ENCODE measurements around the gene SLC5A12.

SLC5A12 gene

GRCh38 chr11:26621132-26621531 is 100.7 kb downstream of the SLC5A12 start:
- TF ChIP-seq TCF4 (CRISPR knock-in tag; IDR thresholded peaks at IDR 0.05; ENCODE audit: borderline replicate concordance) (no peak), ISL1 (CRISPR knock-in tag; IDR thresholded peaks at IDR 0.05) (peak; percentile 76), ZFP30 (CRISPR knock-in tag; IDR thresholded peaks at IDR 0.05) (no peak), TOX (CRISPR knock-in tag; IDR thresholded peaks at IDR 0.05; ENCODE audit: borderline replicate concordance) (no peak)
- ATAC-seq = peak; percentile 92

GRCh38 chr11:26620282-26621045 is 101.4 kb downstream of the SLC5A12 start:
- ATAC-seq = peak; percentile 11
- no peak for TF ChIP-seq RARB (CRISPR knock-in tag; IDR thresholded peaks at IDR 0.05)
- no peak for TF ChIP-seq SNAI2 (CRISPR knock-in tag; IDR thresholded peaks at IDR 0.05)
- TF ChIP-seq ISL1 (CRISPR knock-in tag; IDR thresholded peaks at IDR 0.05) = no peak
- TF ChIP-seq ESRRG (CRISPR knock-in tag; IDR thresholded peaks at IDR 0.05) = no peak
- TF ChIP-seq, protein P1, sequence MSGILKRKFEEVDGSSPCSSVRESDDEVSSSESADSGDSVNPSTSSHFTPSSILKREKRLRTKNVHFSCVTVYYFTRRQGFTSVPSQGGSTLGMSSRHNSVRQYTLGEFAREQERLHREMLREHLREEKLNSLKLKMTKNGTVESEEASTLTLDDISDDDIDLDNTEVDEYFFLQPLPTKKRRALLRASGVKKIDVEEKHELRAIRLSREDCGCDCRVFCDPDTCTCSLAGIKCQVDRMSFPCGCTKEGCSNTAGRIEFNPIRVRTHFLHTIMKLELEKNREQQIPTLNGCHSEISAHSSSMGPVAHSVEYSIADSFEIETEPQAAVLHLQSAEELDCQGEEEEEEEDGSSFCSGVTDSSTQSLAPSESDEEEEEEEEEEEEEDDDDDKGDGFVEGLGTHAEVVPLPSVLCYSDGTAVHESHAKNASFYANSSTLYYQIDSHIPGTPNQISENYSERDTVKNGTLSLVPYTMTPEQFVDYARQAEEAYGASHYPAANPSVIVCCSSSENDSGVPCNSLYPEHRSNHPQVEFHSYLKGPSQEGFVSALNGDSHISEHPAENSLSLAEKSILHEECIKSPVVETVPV (CRISPR knock-in tag; IDR thresholded peaks at IDR 0.05) = no peak
- no peak for TF ChIP-seq ARNTL (CRISPR knock-in tag; IDR thresholded peaks at IDR 0.05; ENCODE audit: borderline replicate concordance, low read depth)
- TF ChIP-seq, protein P2, sequence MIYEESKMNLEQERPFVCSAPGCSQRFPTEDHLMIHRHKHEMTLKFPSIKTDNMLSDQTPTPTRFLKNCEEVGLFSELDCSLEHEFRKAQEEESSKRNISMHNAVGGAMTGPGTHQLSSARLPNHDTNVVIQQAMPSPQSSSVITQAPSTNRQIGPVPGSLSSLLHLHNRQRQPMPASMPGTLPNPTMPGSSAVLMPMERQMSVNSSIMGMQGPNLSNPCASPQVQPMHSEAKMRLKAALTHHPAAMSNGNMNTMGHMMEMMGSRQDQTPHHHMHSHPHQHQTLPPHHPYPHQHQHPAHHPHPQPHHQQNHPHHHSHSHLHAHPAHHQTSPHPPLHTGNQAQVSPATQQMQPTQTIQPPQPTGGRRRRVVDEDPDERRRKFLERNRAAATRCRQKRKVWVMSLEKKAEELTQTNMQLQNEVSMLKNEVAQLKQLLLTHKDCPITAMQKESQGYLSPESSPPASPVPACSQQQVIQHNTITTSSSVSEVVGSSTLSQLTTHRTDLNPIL (CRISPR knock-in tag; IDR thresholded peaks at IDR 0.05; ENCODE audit: low read depth) = no peak
- TF ChIP-seq ZC3H10 (CRISPR knock-in tag; IDR thresholded peaks at IDR 0.05) = no peak
- no peak for TF ChIP-seq TOX (CRISPR knock-in tag; IDR thresholded peaks at IDR 0.05; ENCODE audit: borderline replicate concordance)
- TF ChIP-seq ZNF70 (CRISPR knock-in tag; IDR thresholded peaks at IDR 0.05) = no peak

DNA sequence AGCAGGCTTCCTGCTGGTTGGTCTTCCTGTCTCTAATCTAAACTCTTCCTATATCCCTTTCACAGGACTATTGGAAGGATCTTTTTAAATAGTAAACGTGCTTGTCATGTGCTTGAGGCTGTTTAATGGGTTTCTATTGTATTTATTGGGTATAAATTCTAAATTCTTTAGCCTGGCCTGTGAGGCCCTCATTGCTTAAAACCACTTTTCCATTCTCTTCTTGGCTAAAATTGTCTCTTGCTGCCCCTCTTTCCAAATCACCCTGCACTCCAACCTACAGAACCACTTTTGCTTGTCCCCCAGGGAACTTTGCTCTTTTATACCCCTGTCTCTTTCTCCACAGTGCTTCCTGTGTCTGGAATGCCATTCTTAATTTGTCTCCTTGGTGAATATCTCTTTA is 103.4 kb downstream of the SLC5A12 start:
- TF ChIP-seq OSR1 (CRISPR knock-in tag; IDR thresholded peaks at IDR 0.05) (no peak), ZNF565 (CRISPR knock-in tag; conservative IDR thresholded peaks at IDR 0.05; ENCODE audit: low read depth) (no peak), TSHZ2 (CRISPR knock-in tag; IDR thresholded peaks at IDR 0.05) (no peak), ZNF8 (CRISPR knock-in tag; IDR thresholded peaks at IDR 0.05) (no peak), ZFP3 (CRISPR knock-in tag; IDR thresholded peaks at IDR 0.05) (no peak), POU6F1 (CRISPR knock-in tag; IDR thresholded peaks at IDR 0.05; ENCODE audit: borderline replicate concordance, low read depth) (no peak), TCF4 (CRISPR knock-in tag; IDR thresholded peaks at IDR 0.05; ENCODE audit: borderline replicate concordance) (no peak), PPARA (CRISPR knock-in tag; IDR thresholded peaks at IDR 0.05; ENCODE audit: borderline replicate concordance) (no peak), TOX (CRISPR knock-in tag; IDR thresholded peaks at IDR 0.05; ENCODE audit: borderline replicate concordance) (no peak), SNAI2 (CRISPR knock-in tag; IDR thresholded peaks at IDR 0.05) (no peak), CSDC2 (CRISPR knock-in tag; IDR thresholded peaks at IDR 0.05) (no peak), ESRRG (CRISPR knock-in tag; IDR thresholded peaks at IDR 0.05) (no peak), ARNTL (CRISPR knock-in tag; IDR thresholded peaks at IDR 0.05; ENCODE audit: borderline replicate concordance, low read depth) (no peak)
- TF ChIP-seq, protein P1 (CRISPR knock-in tag; IDR thresholded peaks at IDR 0.05) = no peak
- no peak for ATAC-seq

Measured in SK-N-SH treated with all-trans-retinoic acid at 6 μM for 48 hours (cell line).